Choroid plexus epithelial cell (primary cell): ENCODE results near the gene SRRM4.

Source experiments
- DNase-seq: peaks from one replicate; pipeline ENCODE4 v3.0.0-alpha.2; 2010; ENCODE audit warnings: low read depth
- H3K4me3 ChIP-seq: 2 replicates; pipeline ENCODE4 v1.5.1; 2011; ENCODE audit warnings: low read depth, mild to moderate bottlenecking, control low read depth, low read length, moderate library complexity
- TF ChIP-seq, protein P1 (sequence below): conservative IDR thresholded peaks from 2 replicates; pipeline ENCODE4 v1.5.1; 2011; ENCODE audit warnings: low read depth, mild to moderate bottlenecking, control low read depth, inconsistent platforms, low read length, moderate library complexity

Gene SRRM4

DNA sequence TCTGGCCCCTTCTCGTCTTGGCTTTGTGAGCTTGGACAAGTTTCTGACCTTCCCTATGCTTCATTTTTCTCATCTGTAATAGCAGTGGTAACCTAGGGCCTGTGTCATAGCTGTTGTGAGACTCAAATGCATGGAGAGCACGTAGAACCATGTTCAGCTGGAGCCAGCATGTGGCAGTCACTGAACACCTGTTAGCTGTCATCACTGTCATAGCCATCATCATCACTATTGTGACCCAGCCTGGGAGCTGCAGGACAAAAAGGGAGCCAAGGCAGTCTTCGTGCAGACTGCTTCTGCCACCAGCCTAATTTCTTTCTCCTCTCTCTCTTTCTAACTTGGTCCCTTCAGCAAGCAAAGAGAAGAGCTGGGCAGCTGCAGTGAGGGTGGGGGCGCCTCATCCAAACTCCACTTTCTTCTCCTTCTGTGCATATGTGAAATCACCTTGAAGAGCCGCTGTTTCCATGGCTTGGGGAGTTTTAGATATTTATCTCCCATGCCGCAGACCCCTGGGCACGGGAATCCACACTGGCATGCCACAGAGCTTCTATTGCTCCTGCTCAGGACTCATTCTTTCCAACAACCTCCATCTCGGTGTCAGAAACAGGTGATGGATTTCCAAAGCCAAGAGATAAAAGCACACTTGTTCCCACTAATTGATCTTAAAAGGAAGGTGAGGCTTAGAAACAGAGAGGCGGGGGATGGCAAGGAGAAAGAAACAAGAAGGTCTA lies 87.0 kb downstream of the SRRM4 start:
- no peak for DNase-seq
- TF ChIP-seq, protein P1, sequence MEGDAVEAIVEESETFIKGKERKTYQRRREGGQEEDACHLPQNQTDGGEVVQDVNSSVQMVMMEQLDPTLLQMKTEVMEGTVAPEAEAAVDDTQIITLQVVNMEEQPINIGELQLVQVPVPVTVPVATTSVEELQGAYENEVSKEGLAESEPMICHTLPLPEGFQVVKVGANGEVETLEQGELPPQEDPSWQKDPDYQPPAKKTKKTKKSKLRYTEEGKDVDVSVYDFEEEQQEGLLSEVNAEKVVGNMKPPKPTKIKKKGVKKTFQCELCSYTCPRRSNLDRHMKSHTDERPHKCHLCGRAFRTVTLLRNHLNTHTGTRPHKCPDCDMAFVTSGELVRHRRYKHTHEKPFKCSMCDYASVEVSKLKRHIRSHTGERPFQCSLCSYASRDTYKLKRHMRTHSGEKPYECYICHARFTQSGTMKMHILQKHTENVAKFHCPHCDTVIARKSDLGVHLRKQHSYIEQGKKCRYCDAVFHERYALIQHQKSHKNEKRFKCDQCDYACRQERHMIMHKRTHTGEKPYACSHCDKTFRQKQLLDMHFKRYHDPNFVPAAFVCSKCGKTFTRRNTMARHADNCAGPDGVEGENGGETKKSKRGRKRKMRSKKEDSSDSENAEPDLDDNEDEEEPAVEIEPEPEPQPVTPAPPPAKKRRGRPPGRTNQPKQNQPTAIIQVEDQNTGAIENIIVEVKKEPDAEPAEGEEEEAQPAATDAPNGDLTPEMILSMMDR, result no peak
- no peak overlapping the region for H3K4me3 ChIP-seq

GRCh38 chr12:119069147-119069642 lies 87.9 kb downstream of the SRRM4 start:
- TF ChIP-seq, protein P1, result no peak
- DNase-seq, result no peak
- no peak overlapping the region for H3K4me3 ChIP-seq

DNA sequence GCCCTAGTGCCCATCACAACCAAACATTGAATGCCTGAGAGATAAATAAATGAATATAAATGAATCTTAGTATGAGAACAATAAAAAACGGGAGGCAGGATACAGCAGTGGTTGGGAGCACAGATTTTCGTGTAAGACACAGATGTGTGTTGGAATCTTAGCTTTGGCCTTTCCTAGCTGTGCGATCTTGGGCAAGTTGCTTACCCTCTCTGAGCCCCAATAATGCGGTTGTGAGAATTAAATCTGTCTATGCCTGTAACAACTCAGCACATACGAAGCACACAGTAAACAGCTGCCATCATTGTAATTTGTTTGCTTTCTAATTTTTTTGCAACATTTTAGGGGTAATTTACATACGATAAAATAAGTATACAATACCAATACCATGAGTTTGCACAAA lies 89.8 kb downstream of the SRRM4 start:
- DNase-seq, result no peak
- TF ChIP-seq, protein P1, result no peak
- no peak overlapping the region for H3K4me3 ChIP-seq

- H3K4me3 ChIP-seq, result no peak overlapping the region
- TF ChIP-seq, protein P1, result no peak
- DNase-seq, result no peak
These were observed 90.4 kb downstream of the SRRM4 start for GRCh38 chr12:119071638-119072231.

GRCh38 chr12:119072440-119072839 lies 91.1 kb downstream of the SRRM4 start:
- TF ChIP-seq, protein P1, result no peak
- DNase-seq, result no peak
- no peak overlapping the region for H3K4me3 ChIP-seq

- no peak for DNase-seq
- H3K4me3 ChIP-seq, result no peak overlapping the region
- TF ChIP-seq, protein P1, result no peak
These were observed 94.0 kb downstream of the SRRM4 start for GRCh38 chr12:119075222-119075787.
